K562 (cell line): Measurements from ENCODE around the gene TRNAU1AP. TPM values are rescaled to one million over a fixed set of nuclear protein-coding genes. Genes with fewer than 3 reads are reported as not detected.

Experiments
- ADNP ChIP-seq: fragments of 200-800 bp; sonication (Bioruptor generic); IDR thresholded peaks from 2 replicates; pipeline ENCODE4 v1.6.1; 2016; ENCODE audit warnings: missing genetic modification characterization, missing compliant biosample characterization
- ATF1 ChIP-seq, 2 experiments: fragments of 450-650 bp in 1 of 2; IDR thresholded peaks; 2 replicates each; pipeline ENCODE4 v1.6.1; 2016; ENCODE audit warnings: missing compliant biosample characterization in 1 of 2, missing genetic modification characterization in 1 of 2
- ATF3 ChIP-seq, 2 experiments: fragments of 450-650 bp in 1 of 2; sonication (generic) in 1 of 2; formaldehyde crosslinking in 1 of 2; IDR thresholded peaks in 1 of 2; conservative IDR thresholded peaks in 1 of 2; 2 replicates each; pipeline versions ENCODE4 v1.6.1 to v1.8.1; 2016 to 2023; ENCODE audit warnings: mild to moderate bottlenecking in 2 of 2, moderate library complexity in 2 of 2, inconsistent platforms in 1 of 2, missing genetic modification reagents in 1 of 2
- CBFA2T2 ChIP-seq: fragments of 450-650 bp; conservative IDR thresholded peaks from 2 replicates; pipeline ENCODE4 v1.6.1; 2017; ENCODE audit warnings: mild to moderate bottlenecking
- CREB1 ChIP-seq, 2 experiments: sonication (generic) in 1 of 2; formaldehyde crosslinking in 1 of 2; IDR thresholded peaks; 2 replicates each; pipeline versions ENCODE4 v1.6.1 to v1.8.0; 2012 to 2022; ENCODE audit warnings: inconsistent platforms in 1 of 2, mild to moderate bottlenecking in 1 of 2, missing genetic modification reagents in 1 of 2, moderate library complexity in 1 of 2
- FIP1L1 ChIP-seq: fragments of 200-400 bp; formaldehyde crosslinking; IDR thresholded peaks from 2 replicates; pipeline ENCODE4 v1.6.1; 2018; ENCODE audit warnings: mild to moderate bottlenecking, low read depth, low read length; ENCODE audit not compliant: poor library complexity, severe bottlenecking
- HOMEZ ChIP-seq: fragments of 250-450 bp; sonication (Bioruptor Pico); IDR thresholded peaks from 2 replicates; pipeline ENCODE4 v1.4.0; 2020; ENCODE audit warnings: mild to moderate bottlenecking, moderate library complexity
- JUND ChIP-seq, 2 experiments: IDR thresholded peaks; 2 replicates in 1 of 2; 3 replicates in 1 of 2; pipeline ENCODE4 v1.6.1; 2011; ENCODE audit warnings: borderline replicate concordance in 2 of 2, low read depth in 2 of 2, low read length in 2 of 2, improper control_type of control experiment in 1 of 2, missing biosample characterization in 1 of 2, missing genetic modification characterization in 1 of 2, missing genetic modification reagents in 1 of 2
- PHB2 ChIP-seq: fragments of 450-650 bp; IDR thresholded peaks from 2 replicates; pipeline ENCODE4 v1.6.1; 2017; ENCODE audit warnings: low read depth
- PRDM10 ChIP-seq: fragments of 450-650 bp; IDR thresholded peaks from 2 replicates; pipeline ENCODE4 v1.6.1; 2018; ENCODE audit not compliant: partially characterized antibody
- TBP ChIP-seq: optimal IDR thresholded peaks from 2 replicates; pipeline ENCODE3; 2011; ENCODE audit warnings: low read depth, low read length, improper control_type of control experiment
- VEZF1 ChIP-seq: fragments of 200-800 bp; sonication (Bioruptor generic); IDR thresholded peaks from 2 replicates; pipeline ENCODE4 v1.6.1; 2017; ENCODE audit warnings: missing genetic modification characterization, missing compliant biosample characterization
- WHSC1 ChIP-seq: IDR thresholded peaks from one replicate; pipeline ENCODE4 v1.6.1; 2012; ENCODE audit warnings: low read length, control low read depth, inconsistent platforms
- ZNF232 ChIP-seq: sonication (generic); formaldehyde crosslinking; IDR thresholded peaks from 2 replicates; pipeline ENCODE4 v1.8.0; 2022; ENCODE audit warnings: mild to moderate bottlenecking, missing genetic modification reagents
- polyA plus RNA-seq, 8 experiments: library from polyadenylated mRNA; depleted of rRNA in 4 of 8; stranded (reverse) in 5 of 8; unstranded in 3 of 8; fragments of >200 nt; fragmentation: Nextera tagmentation in 2 of 8; fragmentation: Illumina TruSeq in 1 of 8; extraction: Ambion mirVana in 2 of 8; extraction: Trizol in 1 of 8; gene quantifications; 2 replicates each; pipeline versions ENCODE4 v1.2.1 to v1.2.3, GENCODE V29; 2011 to 2014; ENCODE audit warnings: inconsistent platforms in 1 of 8, missing spikeins in 1 of 8
- total RNA-seq, 7 experiments: library from RNA; depleted of rRNA in 6 of 7; stranded (reverse); fragments of >200 nt in 6 of 7; fragmentation: Illumina TruSeq in 2 of 7; extraction: Trizol in 2 of 7; gene quantifications; 2 replicates each; pipeline versions ENCODE4 v1.2.1 to v1.2.3, GENCODE V29; 2011 to 2021; ENCODE audit warnings: low replicate concordance in 1 of 7

TRNAU1AP gene
- total and polyA plus RNA-seq, 9 of the 15 experiments (the other 6 are each of a cell fraction or from before 2014, with no cell fraction given), result 34.9 to 110 (median 46.3) TPM

- TF ChIP-seq PRDM10 (no peak), TBP (peak; percentile 85), WHSC1 (no peak), ADNP (tag) (no peak), ATF3 (IDR thresholded peaks at IDR 0.05) (no peak), ATF3 (CRISPR knock-in tag; conservative IDR thresholded peaks at IDR 0.05) (peak; percentile 80), CBFA2T2 (no peak), ZNF232 (CRISPR knock-in tag) (no peak), HOMEZ (CRISPR knock-in tag) (no peak), JUND (IDR thresholded peaks at IDR 0.05; ENCODE audit: borderline replicate concordance, low read depth, low read length) (peak; percentile 69), JUND (tag; IDR thresholded peaks at IDR 0.05; ENCODE audit: borderline replicate concordance, low read depth, low read length) (no peak; the same call in 2 of the 3 replicates), CREB1 (IDR thresholded peaks at IDR 0.05) (no peak; the same call in 1 of the 2 replicates), CREB1 (CRISPR knock-in tag; IDR thresholded peaks at IDR 0.05) (peak; percentile 73), VEZF1 (CRISPR knock-in tag) (peak; percentile 100), FIP1L1 (peak; percentile 98), PHB2 (no peak), ATF1 (CRISPR knock-in tag; IDR thresholded peaks at IDR 0.05) (peak; percentile 55), ATF1 (tag; IDR thresholded peaks at IDR 0.05) (peak; percentile 63)
These were observed at the start of gene TRNAU1AP (continued) for GRCh38 chr1:28552758-28553663.
